GM18517 (cell line): Measurements from ENCODE around the gene TUBB4A.
"Not testable (repeated sequence)": the region's sequence is repeated elsewhere in the genome, so short reads cannot be mapped to it uniquely, and the experiment has no call there.

ENCODE experiments used
- ATAC-seq: cut with Tn5 transposase; IDR thresholded peaks from one replicate; pipeline ENCODE4 v1.9.1; 2021; ENCODE audit warnings: mild to moderate bottlenecking, moderate library complexity; ENCODE audit not compliant: unreplicated experiment

The TUBB4A gene

GRCh38 chr19:6501740-6502648, at the start of gene TUBB4A:
TUBB4A (minus strand) TSS chr19:6502309; CDS start chr19:6502212, 97 bp downstream.
- no peak for ATAC-seq

GRCh38 chr19:6551091-6551490, 49.0 kb upstream of the TUBB4A start:
- ATAC-seq, result no peak

GRCh38 chr19:6550679-6551078, 48.6 kb upstream of the TUBB4A start:
- not testable (repeated sequence) for ATAC-seq

- no peak for ATAC-seq
These were observed 41.8 kb upstream of the TUBB4A start for GRCh38 chr19:6543866-6544347.

GRCh38 chr19:6540918-6541689, 39.0 kb upstream of the TUBB4A start:
- ATAC-seq, result no peak

- no peak for ATAC-seq
These were observed 37.4 kb upstream of the TUBB4A start for GRCh38 chr19:6539514-6539913.

GRCh38 chr19:6535558-6536137, 33.5 kb upstream of the TUBB4A start:
- no peak for ATAC-seq

- ATAC-seq, result no peak
These were observed 32.5 kb upstream of the TUBB4A start for GRCh38 chr19:6534451-6535093.

GRCh38 chr19:6533746-6534418, 31.8 kb upstream of the TUBB4A start:
- no peak for ATAC-seq

GRCh38 chr19:6533000-6533328, 30.9 kb upstream of the TUBB4A start:
- ATAC-seq, result no peak

- ATAC-seq, result no peak
These were observed 30.3 kb upstream of the TUBB4A start for GRCh38 chr19:6532244-6532999.

GRCh38 chr19:6531956-6532243, 29.8 kb upstream of the TUBB4A start:
- ATAC-seq, result no peak

GRCh38 chr19:6531163-6531955, 29.2 kb upstream of the TUBB4A start:
- no peak for ATAC-seq

GRCh38 chr19:6530386-6531162, 28.5 kb upstream of the TUBB4A start, which contains the start of gene TNFSF9:
TNFSF9 (plus strand) TSS chr19:6531026; CDS start chr19:6531037, 11 bp downstream.
- peak; percentile 41 for ATAC-seq

- ATAC-seq, result no peak
These were observed 27.9 kb upstream of the TUBB4A start for GRCh38 chr19:6529937-6530385.

GRCh38 chr19:6529351-6529750, 27.2 kb upstream of the TUBB4A start:
- ATAC-seq, result no peak

- ATAC-seq, result peak; percentile 4
These were observed 26.5 kb upstream of the TUBB4A start for GRCh38 chr19:6528544-6529121.
